ENCODE measurements around the gene SERPINA6.
"Not testable (repeated sequence)": the region's sequence is repeated elsewhere in the genome, so short reads cannot be mapped to it uniquely, and the experiment has no call there.

The SERPINA6 gene

DNA sequence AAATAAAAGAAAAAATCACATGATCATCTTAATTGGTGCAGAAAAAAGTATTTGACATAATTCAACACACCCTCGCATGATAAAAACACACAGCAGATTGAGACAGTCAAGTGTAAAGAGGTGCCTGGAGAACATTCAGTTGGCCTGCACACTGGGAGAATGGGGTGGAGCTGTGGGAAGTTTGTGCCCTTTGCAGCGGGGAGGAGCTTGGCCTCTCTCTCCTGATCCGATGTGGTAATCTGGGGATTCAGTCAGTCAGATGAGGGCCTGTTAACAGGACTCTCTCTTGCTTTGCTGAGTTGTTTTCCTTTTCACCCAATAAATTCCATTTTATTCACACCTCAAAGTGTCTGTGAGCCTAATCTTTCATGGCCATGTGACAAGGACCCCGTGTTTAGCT, 5.9 kb downstream of the SERPINA6 start:
- no peak for DNase-seq

DNA sequence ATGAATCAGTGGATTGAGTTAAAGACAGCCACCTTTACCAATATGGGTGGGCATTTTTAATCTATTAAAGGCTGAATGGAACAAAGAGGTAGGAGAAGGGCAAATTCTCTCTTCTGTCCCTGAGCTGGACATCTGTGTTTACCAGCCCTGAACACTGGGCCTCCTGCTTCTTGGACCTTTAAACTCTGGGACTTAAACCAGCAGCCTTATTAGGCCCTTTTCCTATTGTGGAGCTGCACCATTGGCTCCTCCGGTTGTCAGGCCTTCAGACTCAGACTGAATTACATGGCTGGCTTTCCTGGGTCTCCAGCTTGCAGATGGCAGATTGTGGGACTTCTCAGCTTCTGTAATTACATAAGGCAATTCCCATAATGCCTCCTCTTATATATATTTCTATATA, 6.4 kb downstream of the SERPINA6 start:
- DNase-seq: no peak

- DNase-seq: no peak
Observed at GRCh38 chr14:94314890-94315289, 8.2 kb downstream of the SERPINA6 start.

DNA sequence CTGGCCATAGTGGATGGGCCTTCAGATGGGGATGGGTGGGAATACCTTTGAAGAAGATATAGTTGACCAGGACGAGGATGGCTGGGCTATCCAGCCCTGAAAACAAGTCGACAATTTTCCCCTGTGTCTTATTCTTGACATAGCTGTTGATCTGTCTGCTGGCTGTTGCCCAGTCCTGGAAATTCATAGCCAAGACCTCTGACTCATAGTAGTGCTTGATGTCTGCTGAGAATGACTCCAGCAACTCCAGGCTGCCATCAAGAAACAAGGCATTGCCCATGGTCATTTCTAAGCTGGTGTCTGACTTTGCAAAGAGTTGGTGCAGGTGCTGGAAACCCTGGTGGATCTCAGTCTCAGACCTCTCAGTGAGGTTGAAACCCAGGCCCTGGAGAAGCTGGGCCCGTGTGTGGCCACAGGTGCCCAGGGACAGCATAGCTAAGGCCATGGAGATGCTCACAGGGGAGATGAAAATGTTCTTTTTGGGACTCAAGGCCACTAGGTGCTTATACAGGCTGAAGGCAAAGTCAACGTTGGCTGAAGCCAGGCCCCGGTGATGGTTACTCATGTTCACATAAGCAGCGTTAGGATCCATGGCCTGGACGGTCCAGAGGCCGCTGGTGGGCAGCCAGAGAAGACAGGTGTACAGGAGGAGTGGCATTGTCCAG, 9.0 kb downstream of the SERPINA6 start:
- no peak for DNase-seq

DNA sequence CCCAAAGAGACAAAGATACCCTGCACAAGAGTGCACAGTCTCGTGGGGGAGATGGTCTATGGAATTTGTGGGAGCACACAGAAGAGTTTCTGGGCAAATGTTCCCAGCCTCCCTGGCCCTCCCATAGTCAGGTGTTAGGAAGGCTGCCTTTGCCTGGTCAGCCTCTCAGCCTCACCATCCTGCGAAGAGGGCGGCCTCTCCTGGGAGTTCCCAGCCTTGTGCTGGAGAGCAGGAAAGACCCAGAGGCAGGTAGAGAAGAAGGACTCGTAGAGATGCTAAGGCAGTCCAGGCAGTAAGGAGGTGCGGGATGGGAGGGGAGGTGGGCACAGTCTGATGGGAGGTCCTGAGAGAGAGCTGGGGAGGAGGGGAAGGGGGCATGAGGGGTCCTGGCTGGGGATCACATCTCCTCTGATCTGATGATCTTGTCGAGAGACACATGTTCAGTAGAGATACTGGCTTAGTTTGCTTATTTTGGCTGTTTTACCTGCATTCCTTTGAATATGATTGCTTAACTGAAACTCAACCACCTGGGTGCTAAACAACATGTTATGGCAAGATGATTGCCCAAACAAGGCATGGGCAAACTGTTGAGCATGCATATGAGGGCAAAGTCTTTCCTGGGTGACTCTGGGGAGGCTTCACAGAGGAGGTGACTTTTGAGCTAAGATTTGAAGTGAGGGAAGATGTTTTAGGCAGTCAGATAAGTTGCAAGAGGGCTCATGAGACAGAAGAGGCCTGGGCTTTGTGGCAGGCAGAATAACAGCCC, 10.5 kb downstream of the SERPINA6 start:
- no peak for DNase-seq

GRCh38 chr14:94310248-94310647, 12.9 kb downstream of the SERPINA6 start:
- no peak for DNase-seq

GRCh38 chr14:94309721-94310120, 13.4 kb downstream of the SERPINA6 start:
- DNase-seq: no peak

DNA sequence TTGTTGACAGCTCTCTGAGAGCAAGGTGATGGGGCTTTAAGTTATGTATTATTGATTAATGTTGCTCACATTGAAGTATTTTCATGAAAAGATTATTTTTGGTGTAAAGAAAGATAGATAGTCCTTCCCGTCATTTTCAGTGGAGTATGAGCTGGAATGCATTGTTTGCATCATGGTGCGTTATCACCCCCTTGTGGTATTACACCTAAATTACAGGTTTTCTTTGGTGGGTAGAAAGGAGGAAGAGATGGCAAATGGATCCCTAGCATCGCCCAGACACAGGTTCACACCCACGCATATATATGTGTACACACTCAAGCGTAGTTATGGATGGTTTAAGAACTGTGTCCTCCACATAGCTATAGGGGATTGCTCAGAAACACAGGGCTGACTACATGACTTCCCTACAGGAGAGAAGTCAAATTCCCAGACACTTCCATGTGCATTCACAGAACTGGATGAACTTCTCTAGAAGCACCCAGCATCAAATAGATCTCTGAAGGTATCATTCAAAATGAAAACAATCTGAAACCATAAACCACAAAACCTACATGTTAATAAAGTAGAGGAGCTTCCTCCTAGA, 15.6 kb downstream of the SERPINA6 start:
- DNase-seq: no peak

- DNase-seq: no peak
Observed at GRCh38 chr14:94306047-94306978, 16.8 kb downstream of the SERPINA6 start.

DNA sequence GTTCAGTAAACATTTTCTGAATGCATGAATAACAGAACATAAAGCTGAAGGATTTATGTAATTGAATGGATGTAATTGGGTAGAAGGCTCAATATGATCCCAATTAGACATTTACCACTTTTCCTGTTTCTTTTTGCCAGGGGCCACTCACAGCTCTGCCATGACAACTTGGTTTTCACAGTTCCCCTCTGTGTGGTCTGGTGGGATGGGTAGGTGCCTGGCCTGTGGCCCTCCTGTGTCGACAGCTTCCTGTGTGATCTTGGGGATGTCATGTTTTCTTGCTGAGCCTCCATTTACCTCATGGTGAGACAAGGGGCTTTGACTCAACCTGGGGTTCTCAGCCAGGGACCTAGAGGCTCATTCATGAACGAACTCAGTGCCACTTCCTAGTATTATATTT, 17.5 kb downstream of the SERPINA6 start:
- peak; percentile 52 for DNase-seq

GRCh38 chr14:94304243-94304642, 18.9 kb downstream of the SERPINA6 start:
- no peak for DNase-seq

GRCh38 chr14:94303111-94303510, 20.0 kb downstream of the SERPINA6 start:
- no peak for DNase-seq

DNA sequence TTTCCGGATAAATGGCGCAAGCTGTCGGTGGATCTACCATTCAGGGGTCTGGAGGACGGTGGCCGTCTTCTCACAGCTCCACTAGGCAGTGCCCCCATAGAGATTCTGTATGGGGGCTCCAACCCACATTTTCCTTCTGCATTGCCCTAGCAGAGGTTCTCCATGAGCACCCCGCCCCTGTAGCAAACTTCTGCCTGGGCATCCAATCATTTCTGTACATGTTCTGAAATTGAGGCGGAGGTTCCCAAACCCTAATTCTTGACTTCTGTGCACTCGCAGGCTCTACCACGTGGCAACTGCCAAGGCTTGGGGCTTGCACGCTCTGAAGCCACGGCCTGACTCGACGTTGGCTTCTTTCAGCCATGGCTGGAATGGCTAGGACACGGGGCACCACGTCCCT, 25.0 kb downstream of the SERPINA6 start:
- no peak for DNase-seq

DNA sequence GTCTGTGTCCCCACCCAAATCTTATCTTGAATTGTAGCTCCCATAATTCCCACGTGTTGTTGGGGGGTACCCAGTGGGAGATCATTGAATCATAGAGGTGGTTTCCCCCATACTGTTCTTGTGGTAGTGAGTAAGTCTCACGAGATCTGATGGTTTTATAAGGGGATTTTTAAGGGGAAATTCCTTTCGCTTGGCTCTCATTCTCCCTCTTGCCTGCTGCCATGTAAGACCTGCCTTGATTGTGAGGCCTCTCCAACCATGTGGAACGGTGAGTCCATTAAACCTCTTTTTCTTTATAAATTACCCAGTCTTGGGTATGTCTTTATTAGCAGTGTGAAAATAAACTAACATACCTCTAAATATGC, 27.0 kb downstream of the SERPINA6 start:
- not testable (repeated sequence) for DNase-seq

- DNase-seq: no peak
Observed at GRCh38 chr14:94295360-94296180, 27.6 kb downstream of the SERPINA6 start.

- DNase-seq: no peak
Observed at GRCh38 chr14:94293578-94293924, 29.6 kb downstream of the SERPINA6 start.

GRCh38 chr14:94292872-94293577, 30.1 kb downstream of the SERPINA6 start, which contains the start of gene SERPINA10:
SERPINA10 (minus strand) TSS chr14:94293268; CDS start chr14:94290593, 2,675 bp downstream.
- DNase-seq: no peak

GRCh38 chr14:94292526-94292871, 30.6 kb downstream of the SERPINA6 start:
- DNase-seq: no peak

GRCh38 chr14:94291906-94292525, 31.1 kb downstream of the SERPINA6 start:
- DNase-seq: no peak

DNA sequence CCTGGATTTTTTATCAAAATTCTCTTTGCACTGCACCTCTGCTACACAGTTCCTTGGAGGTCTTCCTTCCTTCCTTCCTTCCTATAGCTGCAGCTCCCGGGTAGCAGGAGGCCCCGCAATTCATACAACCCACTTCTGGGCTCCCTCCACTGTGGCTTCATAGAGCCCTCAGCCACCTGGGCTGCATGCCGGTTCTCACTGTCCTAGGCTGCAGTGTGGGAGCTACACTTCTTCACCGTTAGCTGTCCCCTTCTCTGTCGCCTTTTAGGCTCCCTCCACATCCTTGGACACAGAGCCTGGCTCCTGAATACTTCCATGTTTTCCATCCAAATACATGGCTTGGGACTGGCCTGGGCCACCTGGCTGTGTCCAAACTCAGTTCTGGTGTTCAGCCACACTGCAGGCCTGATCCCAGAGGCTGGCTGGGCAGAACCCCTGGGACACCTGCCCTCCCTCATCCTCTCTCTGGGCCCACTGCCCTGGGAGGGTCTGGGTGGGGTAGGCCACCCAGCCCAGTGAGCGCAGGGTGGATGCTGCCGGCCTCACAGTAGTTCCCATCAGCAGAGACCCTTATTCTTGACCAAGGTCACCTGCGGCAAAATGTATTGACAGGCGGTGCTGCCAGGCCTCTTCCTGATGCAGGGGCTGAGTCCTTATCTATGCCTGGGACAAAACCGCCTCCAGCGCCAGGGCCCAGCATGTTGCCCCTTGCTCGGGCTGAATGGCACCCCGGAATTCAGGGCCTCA, 31.8 kb downstream of the SERPINA6 start:
- DNase-seq: no peak

Measured in NK-92 treated with Interleukin-12 subunit alpha and Interleukin-12 subunit beta, amount 100 ng/mL, for 24 hours (cell line).